ENCODE results near the gene TLR4.

GRCh38 chr9:117746263-117746662 is 42.1 kb downstream of the TLR4 start:
- TF ChIP-seq POLR2A (IDR thresholded peaks at IDR 0.05) (no peak), CTCF (IDR thresholded peaks at IDR 0.05) (no peak), EP300 (IDR thresholded peaks at IDR 0.05) (no peak)

All from stomach (tissue), 4 donors.